ENCODE measurements around the gene HCRTR1.

DNA sequence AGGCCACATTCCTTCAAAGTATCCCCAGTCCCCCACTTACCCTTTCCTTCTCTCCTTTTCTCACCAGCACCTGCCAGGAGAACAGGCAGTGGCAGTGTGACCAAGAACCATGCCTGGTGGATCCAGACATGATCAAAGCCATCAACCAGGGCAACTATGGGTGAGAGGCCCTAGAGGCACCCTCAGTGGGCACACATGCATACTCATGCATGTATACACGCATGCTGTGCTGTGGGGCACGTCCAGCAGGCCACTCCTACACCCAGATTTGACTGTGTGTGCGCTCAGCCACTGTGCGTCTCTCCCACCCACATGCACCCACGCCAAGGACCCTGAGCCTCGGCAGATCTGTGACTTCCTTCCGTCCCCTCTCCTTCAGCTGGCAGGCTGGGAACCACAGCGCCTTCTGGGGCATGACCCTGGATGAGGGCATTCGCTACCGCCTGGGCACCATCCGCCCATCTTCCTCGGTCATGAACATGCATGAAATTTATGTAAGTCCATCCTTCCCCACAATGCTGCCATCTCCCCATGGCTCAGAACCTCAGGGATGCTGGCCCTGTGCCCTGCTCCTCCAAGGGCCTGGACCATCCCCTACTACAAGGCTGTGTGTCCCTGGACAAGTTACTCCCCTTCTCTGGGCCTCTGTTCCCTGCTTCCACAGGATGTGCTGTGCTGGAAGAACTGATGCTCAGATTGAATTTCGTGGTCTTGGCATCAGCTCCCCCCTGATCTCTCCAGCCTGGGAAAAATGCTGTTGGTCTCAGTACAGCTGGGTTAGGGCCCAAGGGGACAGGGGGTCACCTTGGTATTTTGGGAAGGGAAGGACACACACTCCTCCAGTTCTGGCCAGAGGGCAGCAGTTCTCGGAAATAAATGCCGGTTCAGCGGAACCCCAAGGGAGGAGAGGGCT lies 34.2 kb upstream of the HCRTR1 start:
- no peak for TF ChIP-seq POLR2A (IDR thresholded peaks at IDR 0.05)
- TF ChIP-seq, protein P1, sequence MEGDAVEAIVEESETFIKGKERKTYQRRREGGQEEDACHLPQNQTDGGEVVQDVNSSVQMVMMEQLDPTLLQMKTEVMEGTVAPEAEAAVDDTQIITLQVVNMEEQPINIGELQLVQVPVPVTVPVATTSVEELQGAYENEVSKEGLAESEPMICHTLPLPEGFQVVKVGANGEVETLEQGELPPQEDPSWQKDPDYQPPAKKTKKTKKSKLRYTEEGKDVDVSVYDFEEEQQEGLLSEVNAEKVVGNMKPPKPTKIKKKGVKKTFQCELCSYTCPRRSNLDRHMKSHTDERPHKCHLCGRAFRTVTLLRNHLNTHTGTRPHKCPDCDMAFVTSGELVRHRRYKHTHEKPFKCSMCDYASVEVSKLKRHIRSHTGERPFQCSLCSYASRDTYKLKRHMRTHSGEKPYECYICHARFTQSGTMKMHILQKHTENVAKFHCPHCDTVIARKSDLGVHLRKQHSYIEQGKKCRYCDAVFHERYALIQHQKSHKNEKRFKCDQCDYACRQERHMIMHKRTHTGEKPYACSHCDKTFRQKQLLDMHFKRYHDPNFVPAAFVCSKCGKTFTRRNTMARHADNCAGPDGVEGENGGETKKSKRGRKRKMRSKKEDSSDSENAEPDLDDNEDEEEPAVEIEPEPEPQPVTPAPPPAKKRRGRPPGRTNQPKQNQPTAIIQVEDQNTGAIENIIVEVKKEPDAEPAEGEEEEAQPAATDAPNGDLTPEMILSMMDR (IDR thresholded peaks at IDR 0.05), result no peak

Measured in breast epithelium (tissue), 3 donors.